Suprapubic skin (tissue), 4 donors: ENCODE data around the gene SNX15. TPM values are rescaled to one million over a fixed set of nuclear protein-coding genes. Genes with fewer than 3 reads are reported as not detected.

Experiments used
- DNase-seq, 2 donors: peaks; one replicate each; pipeline ENCODE4 v3.0.0-alpha.2; 2019; ENCODE audit warnings: low spot score in 2 of 2
- H3K27ac ChIP-seq: fragments of 200-600 bp; sonication (generic); one replicate; pipeline ENCODE4 v1.5.1; 2019
- H3K27me3 ChIP-seq: fragments of 200-600 bp; sonication (generic); one replicate; pipeline ENCODE4 v1.5.1; 2019
- H3K36me3 ChIP-seq: fragments of 200-600 bp; sonication (generic); one replicate; pipeline ENCODE4 v1.5.1; 2019
- H3K4me1 ChIP-seq: fragments of 200-600 bp; sonication (generic); one replicate; pipeline ENCODE4 v1.5.1; 2019
- H3K4me3 ChIP-seq: fragments of 200-600 bp; sonication (generic); one replicate; pipeline ENCODE4 v1.5.1; 2019; ENCODE audit warnings: mild to moderate bottlenecking
- H3K9me3 ChIP-seq: fragments of 200-600 bp; sonication (generic); one replicate; pipeline ENCODE4 v1.5.1; 2019
- EP300 ChIP-seq: sonication (generic); formaldehyde crosslinking; IDR thresholded peaks from one replicate; pipeline ENCODE4 v1.6.1; 2017; ENCODE audit warnings: antibody characterized with exemption
- POLR2A ChIP-seq, 2 donors: fragments of 450-650 bp; IDR thresholded peaks; one replicate each; pipeline ENCODE4 v1.6.1; 2017; ENCODE audit warnings: antibody characterized with exemption in 2 of 2, mild to moderate bottlenecking in 2 of 2, moderate library complexity in 2 of 2
- POLR2AphosphoS5 ChIP-seq, 3 donors: sonication (generic); formaldehyde crosslinking; IDR thresholded peaks; one replicate each; pipeline ENCODE4 v1.6.1; 2017; ENCODE audit warnings: antibody characterized with exemption in 3 of 3
- WGBS: methylation state at CpG from one replicate; pipeline ENCODE4 v1.1.5; 2018; 5-methylcytosine and 5-hydroxymethylcytosine counted together
- total RNA-seq, 4 donors: library from RNA; depleted of rRNA; stranded (reverse); fragments of >200 nt; gene quantifications; one replicate each; pipeline ENCODE4 v1.1.0, GENCODE V29; 2016
- TF ChIP-seq, protein P1 (sequence below), 2 donors: fragments of 200-600 bp in 1 of 2; fragments of 450-650 bp in 1 of 2; sonication (generic) in 1 of 2; IDR thresholded peaks; one replicate each; pipeline ENCODE4 v1.5.1; 2016 to 2019; ENCODE audit warnings: antibody characterized with exemption in 2 of 2, mild to moderate bottlenecking in 1 of 2, moderate library complexity in 1 of 2

Gene SNX15
- total RNA-seq, 4 donors from 2014 or later = 12.1 to 30.9 (median 24.2) TPM

DNA sequence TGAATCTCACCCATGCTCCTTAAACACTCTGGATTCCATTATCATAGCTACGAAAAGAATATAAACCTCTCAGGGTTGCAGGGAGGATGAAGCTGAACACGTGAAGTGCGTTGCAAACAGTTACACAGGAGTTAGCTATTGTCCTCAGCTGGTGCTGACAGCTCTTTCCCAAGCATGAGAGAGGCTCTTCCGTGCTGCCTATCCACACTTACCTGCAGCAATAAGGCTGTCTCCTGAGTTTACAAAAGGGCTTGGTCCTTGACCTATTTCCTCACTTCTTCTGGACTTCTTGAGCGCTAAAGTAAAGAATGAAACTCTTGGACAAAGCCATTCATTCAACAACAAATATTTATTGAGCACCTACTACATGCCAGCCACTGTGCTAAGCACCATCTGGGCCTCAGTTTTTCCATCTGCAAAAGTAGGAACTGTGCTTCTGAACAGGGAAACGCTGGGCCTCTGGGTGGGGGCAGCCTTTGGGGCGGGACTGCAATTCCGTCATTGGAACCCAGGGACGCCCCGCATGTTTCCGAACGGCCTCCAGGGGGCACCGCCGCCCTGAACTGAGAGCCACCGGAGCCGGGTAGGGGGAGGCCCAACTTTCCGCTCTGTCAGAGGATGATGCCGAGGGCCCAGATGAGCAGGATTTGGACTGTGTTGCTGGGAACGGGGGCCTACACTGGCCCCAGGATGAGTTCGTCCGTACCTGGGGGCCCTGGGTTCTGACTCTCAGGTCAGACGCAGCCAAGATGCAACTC lies 13.9 kb upstream of the SNX15 start:
- TF ChIP-seq POLR2AphosphoS5 (IDR thresholded peaks at IDR 0.05) = peak in 1 of 3 donors; percentile 52
- TF ChIP-seq EP300 = no peak
- TF ChIP-seq, protein P1, sequence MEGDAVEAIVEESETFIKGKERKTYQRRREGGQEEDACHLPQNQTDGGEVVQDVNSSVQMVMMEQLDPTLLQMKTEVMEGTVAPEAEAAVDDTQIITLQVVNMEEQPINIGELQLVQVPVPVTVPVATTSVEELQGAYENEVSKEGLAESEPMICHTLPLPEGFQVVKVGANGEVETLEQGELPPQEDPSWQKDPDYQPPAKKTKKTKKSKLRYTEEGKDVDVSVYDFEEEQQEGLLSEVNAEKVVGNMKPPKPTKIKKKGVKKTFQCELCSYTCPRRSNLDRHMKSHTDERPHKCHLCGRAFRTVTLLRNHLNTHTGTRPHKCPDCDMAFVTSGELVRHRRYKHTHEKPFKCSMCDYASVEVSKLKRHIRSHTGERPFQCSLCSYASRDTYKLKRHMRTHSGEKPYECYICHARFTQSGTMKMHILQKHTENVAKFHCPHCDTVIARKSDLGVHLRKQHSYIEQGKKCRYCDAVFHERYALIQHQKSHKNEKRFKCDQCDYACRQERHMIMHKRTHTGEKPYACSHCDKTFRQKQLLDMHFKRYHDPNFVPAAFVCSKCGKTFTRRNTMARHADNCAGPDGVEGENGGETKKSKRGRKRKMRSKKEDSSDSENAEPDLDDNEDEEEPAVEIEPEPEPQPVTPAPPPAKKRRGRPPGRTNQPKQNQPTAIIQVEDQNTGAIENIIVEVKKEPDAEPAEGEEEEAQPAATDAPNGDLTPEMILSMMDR (IDR thresholded peaks at IDR 0.05) = peak; percentile 65 to 89
- TF ChIP-seq POLR2A (IDR thresholded peaks at IDR 0.05) = peak in 1 of 2 donors; percentile 41
- Histone ChIP-seq H3K27me3 (no peaks in the 10 kb centered on the region), H3K27ac (peak overlapping the region; percentile 97), H3K4me3 (peak overlapping the region; percentile 80), H3K9me3 (no peaks in the 10 kb centered on the region), H3K4me1 (peaks cover 33% of the 10 kb centered on the region), H3K36me3 (peaks cover 3% of the 10 kb centered on the region)
- peak; percentile 96 to 98 for DNase-seq
- 14% methylated on average over 21 of the region's 22 CpGs for WGBS

DNA sequence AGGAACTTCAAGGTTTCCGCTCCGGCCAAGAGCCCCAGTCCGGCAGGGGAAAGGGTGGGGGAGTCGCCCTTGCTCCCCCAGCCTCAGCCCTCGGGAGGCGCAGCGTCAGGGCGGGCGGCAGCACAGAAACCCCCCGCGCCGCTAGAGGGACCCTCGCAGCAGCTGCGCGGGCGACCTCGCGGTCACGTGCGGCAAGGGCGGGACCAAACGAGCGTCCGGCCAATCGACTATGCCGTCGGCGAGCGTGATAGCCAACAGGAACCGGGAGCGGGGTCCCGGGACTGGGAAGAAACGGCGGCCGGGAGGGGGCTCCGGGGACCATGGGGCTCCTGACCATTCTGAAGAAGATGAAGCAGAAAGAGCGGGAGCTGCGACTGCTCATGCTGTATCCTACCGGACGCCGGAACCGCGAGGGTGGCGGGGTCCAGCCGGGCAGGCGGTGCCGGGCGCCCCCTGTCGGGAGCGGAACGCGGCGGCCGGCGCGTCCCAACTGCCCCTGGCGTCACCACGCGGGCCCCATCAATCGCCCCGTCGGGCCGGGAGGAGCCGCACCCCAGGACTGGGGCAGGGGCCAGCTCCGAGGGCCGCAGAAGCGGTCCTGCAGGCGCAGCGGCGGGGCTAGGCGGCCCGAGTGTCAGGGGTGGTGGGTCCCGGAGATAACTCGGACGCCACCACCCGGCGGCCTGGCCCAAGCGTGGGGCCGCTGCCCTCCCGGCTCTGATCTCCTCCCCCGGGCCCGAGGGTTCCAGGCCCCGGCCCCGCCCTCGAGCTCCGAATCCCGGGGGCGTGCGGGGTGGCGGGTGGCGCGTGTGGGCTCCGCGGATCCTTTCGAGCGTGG lies 13.1 kb upstream of the SNX15 start, which contains the start of gene ARL2:
ARL2 (plus strand) TSS at position 273 of the 838 bp plus-strand sequence; CDS start at position 321, 48 bp downstream.
- TF ChIP-seq, protein P1 (IDR thresholded peaks at IDR 0.05) = peak; percentile 59 to 88
- TF ChIP-seq POLR2AphosphoS5 (IDR thresholded peaks at IDR 0.05) = no peak
- Histone ChIP-seq H3K27me3 (no peaks in the 10 kb centered on the region), H3K4me1 (peaks cover 33% of the 10 kb centered on the region), H3K4me3 (peak within 1 kb of the TSS; percentile 80), H3K9me3 (no peaks in the 10 kb centered on the region), H3K36me3 (peaks cover 10% of the 10 kb centered on the region), H3K27ac (peak within 1 kb of the TSS; percentile 97)
- DNase-seq = peak; percentile 95
- WGBS = 7% methylated on average over 6 of the region's 96 CpGs

GRCh38 chr11:65014726-65015227 lies 12.5 kb upstream of the SNX15 start:
- H3K27ac ChIP-seq = peak overlapping the region; percentile 97
- H3K4me1 ChIP-seq = peaks cover 33% of the 10 kb centered on the region
- 37% methylated on average over 20 of the region's 23 CpGs for WGBS
- H3K9me3 ChIP-seq = no peaks in the 10 kb centered on the region
- H3K4me3 ChIP-seq = peak overlapping the region; percentile 80
- DNase-seq = peak in 1 of 2 donors; percentile 72
- TF ChIP-seq EP300 (no peak), POLR2AphosphoS5 (IDR thresholded peaks at IDR 0.05) (no peak), POLR2A (IDR thresholded peaks at IDR 0.05) (no peak)
- TF ChIP-seq, protein P1 (IDR thresholded peaks at IDR 0.05) = no peak
- H3K36me3 ChIP-seq = peaks cover 12% of the 10 kb centered on the region
- H3K27me3 ChIP-seq = no peaks in the 10 kb centered on the region

DNA sequence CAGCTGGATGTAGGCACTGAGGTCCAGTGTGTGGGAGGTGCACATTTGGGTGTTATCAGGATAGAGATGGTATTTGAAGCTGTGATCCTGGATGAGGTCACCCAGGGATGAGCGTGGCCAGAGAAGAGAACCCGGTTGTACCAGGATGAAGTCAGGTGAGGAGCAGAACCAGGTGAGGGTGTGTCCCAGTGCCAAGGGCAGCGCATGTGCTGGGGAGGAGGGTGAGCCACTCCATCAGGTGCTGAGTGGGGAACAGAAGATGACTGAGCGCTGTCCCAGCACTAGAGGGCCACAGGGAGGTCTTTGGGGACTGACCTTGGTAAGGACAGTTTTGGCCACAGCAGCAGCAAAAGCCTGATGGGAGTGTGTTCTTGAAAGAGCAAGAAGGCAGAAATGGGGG lies 10.5 kb upstream of the SNX15 start:
- H3K27me3 ChIP-seq = no peaks in the 10 kb centered on the region
- peaks cover 29% of the 10 kb centered on the region for H3K36me3 ChIP-seq
- 77% methylated on average over 4 of the region's 4 CpGs for WGBS
- no peak for TF ChIP-seq POLR2AphosphoS5 (IDR thresholded peaks at IDR 0.05)
- TF ChIP-seq EP300 = no peak
- no peaks in the 10 kb centered on the region for H3K9me3 ChIP-seq
- peaks cover 33% of the 10 kb centered on the region for H3K4me1 ChIP-seq
- no peak overlapping the region for H3K27ac ChIP-seq
- H3K4me3 ChIP-seq = no peak overlapping the region
- no peak for DNase-seq

DNA sequence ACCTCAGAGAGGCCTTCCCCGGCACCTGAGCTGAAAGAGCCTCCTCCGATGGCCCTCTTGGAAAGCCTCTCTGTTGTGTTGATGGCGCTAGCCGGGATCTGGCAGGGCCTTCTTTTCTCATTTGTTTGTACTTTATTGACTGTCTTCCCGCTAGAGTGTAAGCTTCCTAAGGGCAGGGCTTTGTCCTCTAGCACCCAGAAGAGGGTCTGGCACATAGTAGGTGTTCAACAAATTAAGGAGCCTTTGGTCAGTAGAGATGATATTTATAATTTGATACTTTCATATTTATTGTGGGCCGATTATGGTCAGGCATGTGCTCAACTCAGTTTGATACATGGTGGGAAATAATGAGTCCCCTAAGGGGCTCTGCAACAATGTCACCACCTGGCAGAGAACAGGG lies 9.3 kb upstream of the SNX15 start:
- no peaks in the 10 kb centered on the region for H3K9me3 ChIP-seq
- DNase-seq = no peak
- H3K4me1 ChIP-seq = peaks cover 31% of the 10 kb centered on the region
- peaks cover 42% of the 10 kb centered on the region for H3K36me3 ChIP-seq
- no peak overlapping the region for H3K4me3 ChIP-seq
- H3K27me3 ChIP-seq = no peaks in the 10 kb centered on the region
- TF ChIP-seq POLR2AphosphoS5 (IDR thresholded peaks at IDR 0.05) = no peak
- TF ChIP-seq EP300 = no peak
- no peak for TF ChIP-seq POLR2A (IDR thresholded peaks at IDR 0.05)
- TF ChIP-seq, protein P1 (IDR thresholded peaks at IDR 0.05) = no peak
- 99% methylated on average over 6 of the region's 6 CpGs for WGBS
- H3K27ac ChIP-seq = no peak overlapping the region
